Measurements from ENCODE around the gene CHST14.

DNA sequence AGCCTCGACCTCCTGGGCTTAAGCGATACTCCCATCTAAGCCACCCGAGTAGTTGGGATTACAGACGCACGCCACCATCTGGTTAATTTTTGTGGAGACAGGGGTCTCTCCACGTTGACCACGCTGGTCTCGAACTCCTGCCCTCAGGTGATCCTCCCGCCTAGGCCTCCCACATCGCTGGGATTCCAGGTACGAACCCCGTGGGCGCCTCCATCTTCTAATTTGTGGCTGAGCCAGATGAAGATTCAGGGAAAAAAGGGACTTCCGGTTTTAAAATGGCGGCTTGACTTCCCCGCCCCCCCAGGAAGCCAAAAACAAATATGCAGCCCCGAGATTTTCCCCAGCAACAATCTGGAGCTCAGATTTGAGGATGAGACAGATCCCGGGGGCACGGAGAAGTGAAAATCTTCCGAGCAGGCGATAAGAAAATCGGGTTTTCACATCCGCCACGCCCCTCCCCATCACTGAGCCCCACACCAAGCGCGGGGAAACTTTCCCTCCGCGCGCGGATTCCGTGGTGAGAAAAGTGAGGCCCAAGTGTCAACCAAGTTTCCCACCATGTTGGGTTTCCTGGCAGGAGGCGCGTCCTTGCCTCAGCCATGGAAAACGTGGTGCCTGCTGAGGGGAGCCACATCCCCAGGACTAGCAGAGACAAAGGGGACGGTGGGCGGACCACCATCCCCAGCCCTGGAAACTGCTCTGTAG, 15.4 kb downstream of the CHST14 start:
- TF ChIP-seq, protein P1, sequence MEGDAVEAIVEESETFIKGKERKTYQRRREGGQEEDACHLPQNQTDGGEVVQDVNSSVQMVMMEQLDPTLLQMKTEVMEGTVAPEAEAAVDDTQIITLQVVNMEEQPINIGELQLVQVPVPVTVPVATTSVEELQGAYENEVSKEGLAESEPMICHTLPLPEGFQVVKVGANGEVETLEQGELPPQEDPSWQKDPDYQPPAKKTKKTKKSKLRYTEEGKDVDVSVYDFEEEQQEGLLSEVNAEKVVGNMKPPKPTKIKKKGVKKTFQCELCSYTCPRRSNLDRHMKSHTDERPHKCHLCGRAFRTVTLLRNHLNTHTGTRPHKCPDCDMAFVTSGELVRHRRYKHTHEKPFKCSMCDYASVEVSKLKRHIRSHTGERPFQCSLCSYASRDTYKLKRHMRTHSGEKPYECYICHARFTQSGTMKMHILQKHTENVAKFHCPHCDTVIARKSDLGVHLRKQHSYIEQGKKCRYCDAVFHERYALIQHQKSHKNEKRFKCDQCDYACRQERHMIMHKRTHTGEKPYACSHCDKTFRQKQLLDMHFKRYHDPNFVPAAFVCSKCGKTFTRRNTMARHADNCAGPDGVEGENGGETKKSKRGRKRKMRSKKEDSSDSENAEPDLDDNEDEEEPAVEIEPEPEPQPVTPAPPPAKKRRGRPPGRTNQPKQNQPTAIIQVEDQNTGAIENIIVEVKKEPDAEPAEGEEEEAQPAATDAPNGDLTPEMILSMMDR (IDR thresholded peaks at IDR 0.05), result no peak
- TF ChIP-seq POLR2A (IDR thresholded peaks at IDR 0.05), result no peak
